Stimulated activated CD8-positive, alpha-beta memory T cell treated with anti-CD3 and anti-CD28 coated beads, Interleukin-7, amount 100 ng/mL, for 1 hour (primary cell): ENCODE results near the gene FCER1G.
"Not testable (repeated sequence)": the region's sequence is repeated elsewhere in the genome, so short reads cannot be mapped to it uniquely, and the experiment has no call there.

Experiments
- DNase-seq, 2 donors: peaks; one replicate each; pipeline ENCODE4 v3.0.0-alpha.2; 2020; ENCODE audit warnings: low read depth in 2 of 2

FCER1G gene

DNA sequence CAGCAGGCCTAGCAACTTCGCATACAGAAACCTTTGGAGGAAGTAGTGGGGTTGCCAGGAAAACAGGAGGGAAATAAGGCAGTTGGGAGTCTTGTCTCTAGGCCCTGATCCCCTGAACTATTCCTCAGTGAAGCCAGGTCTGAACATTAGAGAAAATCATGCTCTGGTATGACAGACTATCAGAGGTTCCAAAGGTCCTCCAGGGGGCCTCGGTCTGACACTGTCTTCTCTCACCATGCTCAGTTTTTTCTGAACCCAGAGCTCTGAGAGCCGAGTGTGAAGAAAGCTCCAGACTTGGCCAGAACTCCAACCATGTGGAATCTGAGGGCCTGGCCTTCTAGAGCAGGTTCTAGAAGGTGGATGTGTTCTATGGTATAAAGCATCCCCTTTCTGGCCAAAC lies 14.8 kb downstream of the FCER1G start:
- no peak for DNase-seq

DNA sequence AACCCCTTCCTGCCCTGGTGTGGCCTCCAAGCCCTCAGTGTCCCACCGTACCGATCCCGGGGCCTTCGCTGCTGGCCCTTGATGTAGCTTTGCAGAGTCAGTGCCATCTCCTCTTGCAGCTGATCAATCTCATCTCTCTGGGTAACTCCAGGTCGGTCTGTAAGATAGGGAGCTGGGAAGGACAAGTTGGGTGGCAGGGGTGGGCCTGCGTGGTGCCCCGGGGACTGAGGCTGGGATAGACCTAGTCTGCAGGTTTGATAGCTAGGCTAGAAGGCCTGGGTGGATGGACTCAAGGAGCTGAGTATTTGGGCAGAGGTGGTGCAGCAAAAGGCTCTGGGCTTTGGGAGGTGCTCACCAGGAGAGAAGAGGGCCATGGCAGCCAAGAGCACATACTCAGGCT lies 15.7 kb downstream of the FCER1G start:
- no peak for DNase-seq

DNA sequence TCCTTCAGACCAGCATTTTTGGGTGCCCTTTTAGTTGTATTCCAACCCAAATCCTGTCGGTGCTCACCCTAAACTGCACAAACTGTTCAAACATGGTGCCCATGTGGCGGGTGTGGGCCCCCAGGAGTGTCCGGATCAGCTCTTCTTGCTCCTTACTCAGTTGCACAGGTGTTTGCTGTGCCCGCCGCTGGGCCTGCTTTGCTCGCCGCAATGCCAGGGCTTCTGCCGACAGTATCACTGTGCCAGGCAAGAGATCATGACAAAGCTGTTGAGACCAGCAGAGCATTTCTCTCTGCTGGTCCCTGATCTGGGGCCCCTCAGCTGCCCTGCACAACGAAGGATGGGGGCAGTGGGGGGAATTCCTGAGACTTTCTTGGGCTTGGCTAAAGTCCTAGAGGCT lies 18.0 kb downstream of the FCER1G start:
- no peak for DNase-seq

DNA sequence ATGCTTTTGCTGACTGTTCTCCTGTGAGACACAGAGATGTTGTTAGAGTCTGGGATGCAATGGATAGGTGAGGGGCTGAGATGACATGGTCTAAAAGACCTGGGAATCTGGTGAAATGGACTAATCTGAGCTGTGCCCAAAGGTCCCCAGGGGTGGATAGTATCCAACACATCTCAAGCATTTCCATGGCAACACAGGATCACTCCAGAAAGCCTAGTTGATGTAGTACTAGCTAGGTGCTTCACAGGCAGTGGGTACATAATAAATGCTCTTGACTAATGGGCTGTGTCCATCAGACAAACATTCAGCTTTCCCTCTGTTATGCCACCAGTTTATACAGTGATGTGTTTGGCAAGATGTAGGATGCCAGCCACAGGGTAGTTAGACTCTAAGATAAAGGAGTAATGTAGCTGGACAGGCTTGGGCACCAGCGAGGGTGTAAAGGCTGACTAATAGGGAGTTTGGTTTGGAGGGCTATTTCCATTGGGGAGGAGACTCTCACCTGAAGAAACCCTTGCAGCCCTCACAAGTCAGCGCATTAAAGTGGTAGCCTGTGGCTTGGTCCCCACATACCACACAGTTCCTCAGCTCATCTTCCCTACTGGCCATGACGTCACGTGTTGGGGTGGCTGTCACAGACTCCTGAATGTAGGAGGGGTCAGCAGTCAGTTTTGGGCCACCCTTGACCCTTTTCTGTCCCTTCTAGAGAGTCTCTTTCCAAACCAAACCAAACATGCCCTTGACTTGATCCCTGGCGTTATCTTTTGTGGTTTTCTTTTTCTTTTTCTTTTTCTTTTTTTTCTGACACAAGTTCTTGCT lies 21.1 kb downstream of the FCER1G start:
- DNase-seq = no peak

DNA sequence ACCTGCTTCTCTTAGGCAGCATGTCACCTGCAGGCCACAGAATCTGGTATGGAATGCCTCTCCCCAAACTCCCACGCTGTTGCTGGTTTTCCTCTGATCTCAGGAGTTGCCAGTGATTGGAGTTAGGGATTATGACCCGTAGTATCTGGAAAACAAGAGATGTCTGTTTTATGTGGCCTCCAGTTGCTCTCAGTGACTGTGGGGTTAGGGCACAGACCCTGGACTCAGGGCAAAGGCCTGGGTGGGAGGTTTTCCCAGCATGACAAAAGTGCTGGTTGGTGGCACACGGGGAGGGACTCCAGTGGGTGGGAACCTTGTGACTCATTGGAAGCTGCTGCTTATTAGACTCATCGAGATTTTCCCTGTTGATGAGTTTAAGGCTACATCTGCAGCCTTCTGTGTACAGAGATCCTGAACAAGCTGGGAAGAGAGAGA lies 23.0 kb downstream of the FCER1G start, which contains the start of gene NR1I3:
NR1I3 (minus strand) TSS at position 165 of the 435 bp plus-strand sequence. CDS start 1,638 bp downstream, outside the sequence.
- no peak for DNase-seq

DNA sequence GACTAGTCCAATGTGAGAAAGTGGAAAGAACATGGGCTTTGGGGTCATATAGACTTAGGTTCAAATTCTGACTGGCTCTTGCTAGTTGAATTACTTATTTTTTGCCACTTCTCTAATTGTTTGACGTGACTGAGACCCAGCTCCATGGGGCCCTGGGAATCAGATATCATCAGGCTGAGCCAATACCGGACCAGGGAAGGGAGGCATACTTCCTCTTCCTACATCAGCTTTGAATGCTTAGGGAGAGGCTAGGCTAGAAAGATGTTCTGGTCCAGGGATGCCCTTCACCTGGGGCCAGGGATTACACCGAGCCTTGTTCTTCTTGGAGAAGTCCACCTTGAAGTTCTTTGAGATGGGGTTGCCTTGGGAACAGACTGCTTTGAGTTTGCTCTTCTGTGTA lies 26.6 kb downstream of the FCER1G start:
- no peak for DNase-seq

DNA sequence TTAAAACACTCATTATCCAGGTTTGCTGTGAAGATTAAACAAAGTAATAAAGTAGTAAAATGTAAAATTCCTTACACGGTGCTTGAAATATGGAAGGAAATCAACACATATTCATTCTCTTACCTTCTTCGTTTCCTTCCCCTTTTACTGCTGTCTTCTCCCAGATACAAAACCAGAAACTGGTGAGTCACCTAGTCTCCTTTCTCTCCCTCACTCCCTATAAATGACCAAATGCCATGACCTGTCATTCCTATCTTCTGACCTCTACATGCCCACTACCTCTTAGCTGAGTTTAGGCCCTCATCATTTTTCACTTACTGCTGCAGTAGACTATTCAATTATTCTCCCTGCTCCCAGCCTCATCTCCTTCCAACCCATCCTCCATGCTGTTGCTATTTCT lies 27.2 kb downstream of the FCER1G start:
- DNase-seq = no peak

DNA sequence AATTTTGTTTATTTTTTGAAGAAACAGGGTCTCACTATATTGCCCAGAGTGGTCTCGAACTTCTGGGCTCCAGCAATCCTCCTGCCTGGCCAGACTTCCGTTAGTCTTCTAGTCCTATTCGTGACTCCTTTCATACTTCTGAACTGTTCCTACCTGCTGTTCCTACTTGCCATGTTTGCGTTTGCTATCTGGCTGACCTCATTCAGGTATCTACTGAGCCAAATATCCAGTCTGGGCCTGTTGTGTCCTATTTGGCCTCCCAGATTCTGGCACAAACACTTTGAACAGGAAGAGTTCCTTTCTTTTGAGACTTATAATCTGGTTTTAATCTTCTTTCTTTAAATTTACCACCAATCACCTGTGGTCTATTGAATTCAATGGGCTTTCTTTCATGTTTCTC lies 29.8 kb downstream of the FCER1G start:
- DNase-seq = no peak

DNA sequence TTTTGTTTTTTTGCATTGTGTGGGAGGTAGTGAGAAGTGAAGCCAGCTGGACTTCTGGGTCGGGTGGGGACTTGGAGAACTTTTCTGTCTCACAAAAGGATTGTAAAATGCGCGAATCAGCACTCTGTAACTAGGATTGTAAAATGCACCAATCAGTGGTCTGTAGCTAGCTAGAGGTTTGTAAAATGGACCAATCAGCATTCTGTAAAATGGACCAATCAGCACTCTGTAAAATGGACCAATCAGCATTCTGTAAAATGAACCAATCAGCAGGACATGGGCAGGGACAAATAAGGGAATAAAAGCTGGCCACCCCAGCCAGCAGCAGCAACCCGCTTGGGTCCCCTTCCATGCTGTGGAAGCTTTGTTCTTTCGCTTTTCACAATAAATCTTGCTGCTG lies 35.0 kb downstream of the FCER1G start:
- not testable (repeated sequence) for DNase-seq

DNA sequence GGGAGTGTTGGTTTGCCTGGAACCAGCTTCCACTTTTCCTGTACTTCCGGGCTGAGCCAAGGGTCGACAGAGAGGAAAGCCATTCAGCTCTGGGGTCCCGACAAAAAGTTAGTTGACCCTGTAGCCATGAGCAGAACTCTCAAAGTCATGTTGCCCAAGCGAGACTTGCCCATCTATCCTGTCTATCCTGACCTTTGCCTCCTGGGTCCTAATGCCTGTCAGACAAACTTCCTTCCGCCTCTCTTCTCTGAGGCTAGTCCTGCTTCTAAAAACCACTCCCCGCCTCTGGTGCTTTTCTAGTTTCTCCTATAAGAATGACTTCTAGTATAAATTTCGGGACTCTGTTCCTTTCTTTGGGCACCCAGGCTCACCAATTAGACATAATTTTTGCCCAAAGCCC lies 35.7 kb downstream of the FCER1G start:
- no peak for DNase-seq

DNA sequence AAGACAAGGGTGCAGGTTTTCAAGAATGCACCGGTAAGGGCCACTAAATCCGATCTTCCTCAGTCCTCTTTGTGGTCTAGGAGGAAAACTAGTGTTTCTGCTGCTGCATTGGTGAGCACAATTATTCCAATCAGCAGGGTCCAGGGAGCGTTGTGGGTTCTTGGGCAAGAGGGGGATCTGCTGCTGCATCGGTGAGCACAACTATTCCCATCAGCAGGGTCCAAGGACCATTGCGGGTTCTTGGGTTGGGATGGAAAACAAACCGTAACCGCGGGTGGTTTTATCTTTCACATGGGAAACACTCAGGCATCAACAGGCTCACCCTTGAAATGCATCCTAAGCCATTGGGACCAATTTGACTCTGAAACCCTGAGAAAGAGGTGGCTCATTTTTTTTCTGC lies 36.5 kb downstream of the FCER1G start:
- no peak for DNase-seq

DNA sequence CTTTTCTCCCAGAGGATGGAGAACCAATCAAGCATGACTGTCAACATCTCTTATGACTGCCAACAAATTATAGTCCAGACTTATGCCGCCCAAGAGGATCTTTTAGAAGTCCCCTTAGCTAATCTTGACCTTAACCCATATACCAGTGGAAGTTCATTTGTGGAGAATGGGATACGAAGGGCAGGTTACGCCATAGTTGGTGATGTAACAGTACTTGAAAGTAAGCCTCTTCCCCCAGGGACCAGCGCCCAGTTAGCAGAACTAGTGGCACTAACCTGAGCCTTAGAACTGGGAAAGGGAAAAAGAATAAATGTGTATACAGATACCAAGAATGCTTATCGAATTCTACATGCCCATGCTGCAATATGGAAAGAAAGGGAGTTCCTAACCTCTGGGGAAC lies 40.2 kb downstream of the FCER1G start:
- DNase-seq = not testable (repeated sequence)

DNA sequence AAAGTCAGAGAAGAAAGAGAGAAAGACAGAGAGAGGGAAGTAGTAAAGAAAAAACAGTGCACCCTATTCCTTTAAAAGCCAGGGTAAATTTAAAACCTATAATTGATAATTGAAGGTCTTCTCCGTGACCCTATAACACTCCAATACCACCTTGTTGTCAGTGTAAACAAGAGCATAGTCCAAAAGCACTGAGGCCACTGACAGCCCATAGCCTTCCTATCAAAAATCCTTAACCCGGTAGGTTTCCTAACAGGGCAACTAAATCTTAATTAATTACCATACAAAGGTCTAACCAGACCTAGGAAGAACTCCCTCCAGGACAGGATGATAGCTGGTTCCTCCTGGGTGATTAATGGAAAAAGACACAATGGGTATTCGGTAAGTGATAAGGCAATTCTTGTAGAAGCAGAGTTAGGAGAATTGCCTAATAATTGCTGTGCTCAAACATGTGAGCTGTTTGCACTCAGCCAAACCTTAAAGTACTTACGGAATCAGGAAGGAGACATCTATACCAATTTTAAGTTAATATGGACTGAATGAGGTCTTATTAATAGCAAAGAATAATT lies 40.9 kb downstream of the FCER1G start:
- not testable (repeated sequence) for DNase-seq

DNA sequence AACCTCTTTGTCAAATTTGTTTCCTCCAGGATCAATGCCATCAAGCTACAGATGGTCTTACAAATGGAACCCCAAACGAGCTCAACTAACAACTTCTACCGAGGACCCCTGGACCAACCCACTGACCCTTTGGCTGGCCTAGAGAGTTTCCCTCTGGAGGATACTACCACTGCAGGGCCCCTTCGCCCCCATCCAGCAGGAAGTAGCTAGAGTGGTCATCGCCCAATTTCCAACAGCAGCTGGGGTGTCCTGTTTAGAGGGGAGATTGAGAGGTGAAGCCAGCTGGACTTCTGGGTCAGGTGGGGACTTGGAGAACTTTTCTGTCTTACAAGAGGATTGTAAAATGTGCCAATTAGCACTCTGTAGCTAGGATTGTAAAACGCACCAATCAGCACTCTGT lies 42.0 kb downstream of the FCER1G start:
- DNase-seq = not testable (repeated sequence)

DNA sequence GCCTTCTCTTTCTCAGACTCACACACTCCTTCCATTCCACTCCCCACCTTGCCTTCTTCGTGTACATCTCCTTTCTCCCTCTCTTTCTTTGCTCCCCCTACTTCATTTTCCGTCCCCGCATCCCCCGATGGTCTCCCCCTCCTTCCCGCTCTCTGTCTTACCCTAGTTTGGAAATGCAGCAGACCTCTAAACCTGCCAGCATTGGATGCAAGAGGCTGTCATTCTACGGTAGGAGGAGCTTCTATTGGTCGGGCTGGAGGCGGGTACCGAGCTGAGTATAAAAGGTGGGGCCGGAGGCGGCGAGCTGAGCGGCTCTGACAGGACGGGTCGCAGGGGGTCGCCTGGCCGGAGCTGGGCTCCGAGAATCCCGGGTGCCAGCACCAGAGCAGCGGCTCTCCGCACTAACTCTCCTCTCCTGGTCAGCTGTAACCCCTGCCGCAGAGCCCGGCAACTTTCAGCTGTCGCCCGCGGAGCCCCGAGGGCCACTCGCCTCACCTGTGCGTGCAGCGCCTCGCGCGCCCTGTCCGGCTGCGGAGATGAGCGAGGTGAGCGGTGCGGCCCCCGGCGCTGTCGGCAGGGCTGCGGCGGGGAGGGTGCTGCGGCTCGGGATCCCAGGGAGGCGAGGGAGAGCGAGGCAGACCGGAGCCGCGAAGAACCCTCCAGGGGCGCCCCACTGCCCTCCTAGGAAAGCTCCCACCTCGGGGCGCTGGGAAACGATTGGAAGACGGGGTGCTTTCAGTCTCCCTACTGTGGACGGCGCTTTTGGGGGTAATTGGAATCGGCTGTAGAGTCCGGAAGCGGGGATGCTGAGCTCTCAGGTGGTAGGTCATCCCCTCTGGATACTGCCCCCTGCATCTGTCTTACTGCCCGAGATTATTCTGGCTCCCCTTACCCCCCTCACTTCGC lies 43.6 kb downstream of the FCER1G start, which contains the start of gene PCP4L1:
PCP4L1 (plus strand) TSS at position 307 of the 906 bp plus-strand sequence; CDS start at position 537, 230 bp downstream.
- DNase-seq = no peak

DNA sequence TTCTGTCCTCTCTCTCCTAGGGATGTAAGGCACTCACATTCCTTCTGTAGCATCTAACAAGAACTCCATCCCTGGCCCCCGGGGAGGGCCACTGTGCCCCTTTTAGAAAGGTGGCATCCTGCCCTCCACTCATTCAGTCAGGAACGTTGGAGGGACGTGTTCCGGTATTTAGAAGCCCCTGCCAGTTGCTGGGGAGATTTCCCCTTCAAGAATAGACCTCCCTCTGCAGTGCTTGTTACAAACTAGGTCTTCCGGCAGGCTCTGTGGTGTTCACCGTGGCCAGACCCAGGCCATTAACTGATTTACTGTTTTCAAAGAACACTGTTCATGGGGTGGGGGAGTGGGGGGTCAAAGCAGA lies 44.2 kb downstream of the FCER1G start:
- no peak for DNase-seq

DNA sequence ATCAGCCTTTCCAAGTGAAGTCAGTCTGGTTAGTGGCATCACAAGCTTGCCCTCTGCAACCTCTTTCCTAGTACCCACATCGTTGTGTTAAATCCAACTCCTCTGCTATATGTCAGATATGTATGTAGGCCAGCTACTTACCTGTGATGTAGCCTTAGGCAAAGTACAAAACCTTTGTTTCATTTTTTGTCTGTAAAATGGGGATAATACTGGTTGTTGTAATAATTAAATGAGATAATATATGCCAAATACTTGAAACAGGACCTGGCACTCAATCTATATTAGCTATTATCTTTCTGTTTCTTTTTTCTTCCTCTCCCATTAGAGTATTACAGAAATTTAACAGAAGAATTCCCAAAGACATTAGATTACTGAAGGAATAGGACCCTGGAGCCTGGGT lies 44.7 kb downstream of the FCER1G start:
- no peak for DNase-seq

DNA sequence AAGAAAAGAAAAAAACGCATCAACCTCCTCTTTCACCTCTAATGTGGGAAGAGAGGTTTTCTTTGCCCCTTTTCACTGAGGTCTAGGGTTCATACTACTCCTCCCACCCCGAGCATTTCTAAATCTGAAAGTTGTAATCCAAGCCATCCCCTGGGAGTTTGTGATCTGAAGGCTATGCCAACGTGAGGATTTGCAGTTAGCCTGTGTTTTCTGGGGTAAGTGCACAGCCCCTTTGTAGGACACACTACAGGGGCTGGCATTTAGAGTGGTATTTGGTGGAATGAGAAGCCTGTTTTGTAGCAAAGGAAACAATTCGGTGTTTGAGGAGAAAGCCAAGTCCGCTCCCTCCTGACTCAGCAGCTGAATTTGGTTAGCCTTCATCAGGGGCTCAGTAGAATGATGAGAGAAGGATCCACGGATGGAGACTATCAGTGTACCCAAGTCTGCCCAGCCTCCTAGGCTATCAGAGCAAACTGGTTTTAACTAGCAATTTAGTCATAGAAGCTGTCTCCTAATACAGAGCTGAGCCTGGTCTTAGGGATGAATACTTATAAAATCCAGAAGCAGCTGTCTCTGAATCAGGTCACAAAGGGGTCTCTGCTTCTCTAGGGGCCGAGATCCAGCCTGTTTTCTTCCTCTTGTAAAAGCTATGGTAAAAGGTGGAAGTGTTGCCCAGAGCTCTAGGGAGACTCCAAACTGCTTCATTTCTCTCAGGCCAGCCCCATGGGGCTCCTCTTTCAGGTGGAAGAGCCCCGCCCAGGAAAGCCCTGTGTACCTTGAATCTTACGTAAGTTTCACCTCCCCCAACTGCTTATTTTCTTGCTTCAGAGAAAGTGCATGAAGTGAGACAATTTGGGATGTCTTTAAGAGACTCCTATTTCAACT lies 45.5 kb downstream of the FCER1G start:
- no peak for DNase-seq

DNA sequence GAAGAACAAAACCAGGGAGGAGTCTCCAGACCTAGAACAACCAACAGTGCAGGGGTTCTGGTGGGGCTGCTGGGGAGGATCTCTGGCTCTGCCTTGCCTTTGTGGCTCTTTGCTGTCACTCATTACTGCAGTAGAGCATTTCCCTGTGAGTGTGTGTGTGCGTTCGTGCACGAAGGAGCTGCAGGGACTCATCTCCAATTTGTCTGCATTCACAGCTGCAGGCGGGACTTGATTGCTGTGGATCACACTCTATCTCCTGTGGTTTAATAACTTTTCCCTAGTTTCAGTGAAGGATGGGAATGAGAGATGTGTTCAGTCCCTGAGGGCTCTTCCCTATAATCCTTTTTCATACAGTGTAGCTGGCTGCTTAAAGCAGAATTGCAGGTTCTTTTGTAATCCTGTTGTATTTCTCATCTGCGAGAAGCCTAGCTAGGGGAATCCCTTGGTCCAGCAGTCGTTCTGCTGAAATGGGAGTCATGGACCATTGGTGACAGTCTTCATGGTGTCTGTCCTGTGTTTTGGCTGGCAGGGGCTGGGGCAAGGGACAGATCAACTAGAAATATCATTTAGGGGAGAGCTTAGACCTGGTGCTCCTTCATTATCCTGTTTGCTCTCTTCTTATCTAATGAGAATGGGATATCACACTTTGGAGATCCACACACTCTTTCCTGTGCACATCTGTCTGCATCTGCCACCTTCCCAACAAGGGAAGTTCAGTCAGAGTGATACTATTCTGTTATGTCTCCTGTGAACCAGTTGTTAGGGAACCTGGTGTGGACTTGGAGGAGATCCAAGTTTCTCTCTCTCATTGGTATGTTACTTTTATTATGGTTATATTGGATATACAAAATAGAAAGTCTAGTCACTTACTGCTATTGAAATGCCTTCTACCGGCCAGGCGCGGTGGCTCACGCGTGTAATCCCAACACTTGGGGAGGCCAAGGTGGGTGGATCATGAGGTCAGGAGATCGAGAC lies 46.5 kb downstream of the FCER1G start:
- DNase-seq = no peak

DNA sequence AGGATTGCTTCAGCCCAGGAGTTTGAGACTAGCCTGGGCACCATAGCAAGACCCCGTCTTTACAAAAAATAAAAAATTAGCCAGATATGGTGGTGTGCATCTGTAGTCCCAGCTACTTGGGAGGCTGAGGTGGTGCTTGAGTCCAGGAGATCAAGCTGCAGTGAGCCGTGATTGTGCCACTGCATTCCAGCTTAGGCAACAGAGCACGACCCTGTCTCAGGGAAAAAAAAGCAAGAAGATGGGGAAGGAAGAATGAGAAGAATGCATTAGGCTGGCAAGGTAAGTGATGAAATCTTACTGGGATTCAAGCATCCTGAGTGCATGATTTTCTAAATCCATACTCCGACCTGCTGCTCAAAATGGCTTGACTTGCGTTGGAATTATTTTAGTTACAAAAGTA lies 50.2 kb downstream of the FCER1G start:
- no peak for DNase-seq
